ENCODE results near the gene TAS2R16.

The TAS2R16 gene

DNA sequence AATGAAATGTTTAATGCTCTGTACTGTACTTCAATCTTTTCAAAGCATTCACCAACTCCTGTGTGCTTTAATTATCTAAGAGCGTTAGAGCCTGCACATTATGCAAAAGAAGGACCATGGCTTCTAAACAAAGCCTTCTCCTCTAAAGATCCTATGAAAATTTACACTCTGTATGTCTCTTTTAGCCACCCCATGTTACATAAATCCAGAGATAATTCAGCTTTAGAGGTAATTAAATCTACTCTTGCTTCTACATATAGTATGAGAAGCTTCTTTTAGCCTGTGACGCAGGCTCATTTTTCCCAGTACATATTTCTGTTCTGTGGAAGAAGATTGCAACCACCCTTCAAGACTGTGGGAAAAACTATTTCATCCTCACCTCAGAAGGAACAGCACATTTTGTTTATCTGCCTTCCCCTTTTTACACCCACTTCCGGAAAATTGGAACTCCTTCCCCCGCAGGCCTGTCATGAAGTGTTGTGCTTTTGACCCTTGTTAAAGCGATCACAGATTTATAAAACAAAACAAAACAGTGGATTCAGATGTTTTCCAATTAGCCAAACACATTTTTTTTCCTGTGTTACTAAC, 8.1 kb upstream of the TAS2R16 start:
- no peak overlapping the region for H3K4me3 ChIP-seq (ENCODE audit: low read depth, low read length)
- TF ChIP-seq, protein P1, sequence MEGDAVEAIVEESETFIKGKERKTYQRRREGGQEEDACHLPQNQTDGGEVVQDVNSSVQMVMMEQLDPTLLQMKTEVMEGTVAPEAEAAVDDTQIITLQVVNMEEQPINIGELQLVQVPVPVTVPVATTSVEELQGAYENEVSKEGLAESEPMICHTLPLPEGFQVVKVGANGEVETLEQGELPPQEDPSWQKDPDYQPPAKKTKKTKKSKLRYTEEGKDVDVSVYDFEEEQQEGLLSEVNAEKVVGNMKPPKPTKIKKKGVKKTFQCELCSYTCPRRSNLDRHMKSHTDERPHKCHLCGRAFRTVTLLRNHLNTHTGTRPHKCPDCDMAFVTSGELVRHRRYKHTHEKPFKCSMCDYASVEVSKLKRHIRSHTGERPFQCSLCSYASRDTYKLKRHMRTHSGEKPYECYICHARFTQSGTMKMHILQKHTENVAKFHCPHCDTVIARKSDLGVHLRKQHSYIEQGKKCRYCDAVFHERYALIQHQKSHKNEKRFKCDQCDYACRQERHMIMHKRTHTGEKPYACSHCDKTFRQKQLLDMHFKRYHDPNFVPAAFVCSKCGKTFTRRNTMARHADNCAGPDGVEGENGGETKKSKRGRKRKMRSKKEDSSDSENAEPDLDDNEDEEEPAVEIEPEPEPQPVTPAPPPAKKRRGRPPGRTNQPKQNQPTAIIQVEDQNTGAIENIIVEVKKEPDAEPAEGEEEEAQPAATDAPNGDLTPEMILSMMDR (IDR thresholded peaks at IDR 0.05; ENCODE audit: low read depth, low read length): no peak

DNA sequence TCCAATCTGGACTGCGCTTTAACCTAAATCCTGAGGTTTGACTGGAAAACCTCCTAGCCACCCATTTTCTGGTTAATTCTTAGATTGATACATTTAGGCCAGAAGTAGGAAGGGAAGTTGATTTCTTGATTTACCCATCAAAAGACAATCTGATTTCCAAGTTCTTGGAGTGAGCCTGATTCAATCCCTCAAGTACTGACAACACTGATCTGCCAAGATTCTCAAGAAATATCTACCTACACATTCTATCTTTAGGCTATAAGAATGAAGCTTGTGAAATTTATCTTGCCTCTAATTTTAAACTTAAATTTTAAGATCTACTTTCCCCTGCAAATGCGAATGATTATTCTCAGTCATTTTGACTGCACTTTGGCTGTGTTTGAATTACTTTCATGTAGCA, 5.9 kb downstream of the TAS2R16 start:
- TF ChIP-seq, protein P1 (IDR thresholded peaks at IDR 0.05; ENCODE audit: low read depth, low read length): no peak

DNA sequence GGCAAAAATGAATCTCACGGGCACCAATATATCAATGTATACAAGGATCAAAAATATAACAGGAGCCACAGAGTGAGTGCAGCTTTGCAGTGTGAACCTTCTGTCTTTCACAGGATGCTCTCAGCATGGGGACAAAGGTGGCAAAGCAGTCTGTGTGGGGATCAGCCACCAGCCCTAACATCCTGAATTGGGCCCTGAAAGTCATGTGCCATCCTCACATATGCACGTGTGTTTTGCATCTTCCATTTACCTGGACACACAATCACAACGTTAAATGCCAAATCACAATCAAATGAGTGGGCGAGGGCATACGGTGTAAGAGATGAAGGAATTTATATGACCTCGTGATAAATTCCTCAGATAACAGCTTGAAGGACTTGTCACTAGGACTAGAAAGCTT, 6.5 kb downstream of the TAS2R16 start:
- TF ChIP-seq, protein P1 (IDR thresholded peaks at IDR 0.05; ENCODE audit: low read depth, low read length): no peak
- H3K4me3 ChIP-seq (ENCODE audit: low read depth, low read length): no peak overlapping the region

More for the DNA sequence above, 5.9 kb downstream of the TAS2R16 start:
- H3K4me3 ChIP-seq (ENCODE audit: low read depth, low read length): no peak overlapping the region

DNA sequence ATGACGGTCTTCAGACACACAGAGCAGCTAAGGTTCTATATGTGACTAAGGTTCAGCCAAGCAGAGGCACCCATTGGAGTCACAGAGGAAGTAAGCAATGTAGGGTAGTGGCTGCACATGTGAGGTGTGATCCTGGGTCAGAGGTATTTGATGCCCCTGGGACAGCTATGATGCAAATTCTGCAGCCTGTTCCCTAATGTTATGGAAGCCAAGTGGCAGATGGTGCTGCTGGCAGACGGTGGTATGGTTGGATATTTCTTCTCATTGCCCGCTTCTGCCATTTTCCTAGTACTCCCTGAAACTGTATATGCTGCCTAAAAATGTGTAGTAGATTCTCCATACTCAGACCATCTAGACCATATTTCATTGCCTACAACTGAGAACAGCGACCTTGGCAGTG, 7.2 kb downstream of the TAS2R16 start:
- no peak overlapping the region for H3K4me3 ChIP-seq (ENCODE audit: low read depth, low read length)
- TF ChIP-seq, protein P1 (IDR thresholded peaks at IDR 0.05; ENCODE audit: low read depth, low read length): no peak

DNA sequence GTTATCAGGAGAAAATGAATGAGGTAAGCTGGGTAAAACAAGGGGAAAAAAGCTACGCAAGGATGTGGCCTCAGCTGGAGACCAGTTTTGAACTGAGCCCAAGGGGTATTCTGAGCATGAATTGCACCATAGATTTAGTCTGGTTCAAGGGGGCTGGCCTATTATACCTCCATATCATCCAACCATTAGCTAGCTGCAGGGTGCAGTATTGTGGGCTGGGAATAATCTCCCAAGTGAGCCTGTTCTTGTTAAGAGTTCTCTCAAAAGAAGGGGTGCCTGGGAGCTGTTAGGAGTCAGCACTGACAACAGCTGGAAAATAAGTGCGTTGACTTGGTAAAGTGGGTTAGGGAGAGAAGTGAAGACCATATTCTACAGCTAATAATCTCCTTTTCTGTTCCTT, 8.0 kb downstream of the TAS2R16 start:
- H3K4me3 ChIP-seq (ENCODE audit: low read depth, low read length): no peak overlapping the region
- TF ChIP-seq, protein P1 (IDR thresholded peaks at IDR 0.05; ENCODE audit: low read depth, low read length): no peak

DNA sequence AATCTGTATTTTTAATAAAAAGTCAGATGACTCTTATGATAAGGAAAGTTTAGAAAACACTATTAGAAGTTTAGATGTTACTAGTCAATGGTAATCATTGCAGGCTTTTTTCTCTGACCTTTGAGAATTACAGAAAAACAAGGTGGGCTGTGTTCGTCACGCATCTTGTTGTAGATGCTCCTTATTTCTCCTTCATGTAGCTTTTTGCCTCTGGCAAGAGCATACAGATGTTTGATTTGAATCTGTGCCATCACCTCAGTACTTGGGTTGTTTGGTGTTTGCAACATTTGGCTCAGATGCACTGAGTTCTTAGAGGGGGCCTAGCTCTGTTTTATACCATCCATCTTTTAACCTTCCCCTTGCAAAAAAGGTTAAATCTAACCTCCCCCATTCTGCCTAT, 11.5 kb downstream of the TAS2R16 start:
- TF ChIP-seq, protein P1 (IDR thresholded peaks at IDR 0.05; ENCODE audit: low read depth, low read length): no peak
- H3K4me3 ChIP-seq (ENCODE audit: low read depth, low read length): no peak overlapping the region

DNA sequence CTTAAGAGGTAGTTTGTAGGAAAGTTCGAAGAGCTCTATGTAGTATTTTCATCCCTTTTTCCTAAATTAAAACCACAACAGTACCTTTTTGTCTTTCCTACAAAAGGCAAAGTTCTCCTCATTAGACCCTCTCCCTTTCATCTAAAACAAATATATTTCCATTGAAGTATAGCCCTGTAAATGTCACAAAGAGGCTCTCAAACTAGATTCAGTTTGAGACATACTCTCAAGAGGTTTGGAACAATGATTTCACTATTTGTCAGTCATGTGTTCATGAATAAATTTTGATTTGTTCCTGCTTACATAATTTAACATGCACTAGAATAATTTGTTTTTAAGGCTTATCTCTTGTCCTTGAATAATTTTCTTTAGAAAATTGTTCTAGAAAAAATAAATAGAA, 12.2 kb downstream of the TAS2R16 start:
- no peak overlapping the region for H3K4me3 ChIP-seq (ENCODE audit: low read depth, low read length)
- TF ChIP-seq, protein P1 (IDR thresholded peaks at IDR 0.05; ENCODE audit: low read depth, low read length): no peak

Measured in WI38 (cell line).